LNCAP (cell line): ENCODE data around the gene LEKR1.

Source experiments
- CTCF ChIP-seq: fragments of 450-650 bp; IDR thresholded peaks from 2 replicates; pipeline ENCODE4 v1.5.1; 2017; ENCODE audit warnings: mild to moderate bottlenecking

The LEKR1 gene

DNA sequence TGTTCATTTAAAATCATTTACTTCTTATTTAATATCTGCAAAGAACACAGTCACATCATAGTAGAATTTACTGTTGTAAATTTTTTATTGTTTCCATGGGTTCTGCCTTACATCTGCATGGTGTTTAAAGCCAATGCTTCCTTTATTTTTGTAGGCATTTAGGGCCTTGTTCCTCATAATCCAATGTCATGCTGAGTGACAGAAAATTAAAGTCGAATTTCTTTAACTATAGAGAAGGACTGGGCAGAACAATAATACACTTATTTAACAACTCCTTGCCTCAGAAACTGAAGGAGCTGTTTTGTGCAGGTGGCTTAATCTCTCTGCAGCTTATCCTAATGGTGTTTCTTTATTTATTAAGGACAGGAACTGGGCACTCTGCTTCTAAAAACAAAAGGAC is 149.6 kb downstream of the LEKR1 start:
- no peak for TF ChIP-seq CTCF

- no peak for TF ChIP-seq CTCF
Measured at GRCh38 chr3:156976933-156977332, 150.8 kb downstream of the LEKR1 start.

GRCh38 chr3:156978481-156978961 is 152.4 kb downstream of the LEKR1 start:
- TF ChIP-seq CTCF, result no peak

DNA sequence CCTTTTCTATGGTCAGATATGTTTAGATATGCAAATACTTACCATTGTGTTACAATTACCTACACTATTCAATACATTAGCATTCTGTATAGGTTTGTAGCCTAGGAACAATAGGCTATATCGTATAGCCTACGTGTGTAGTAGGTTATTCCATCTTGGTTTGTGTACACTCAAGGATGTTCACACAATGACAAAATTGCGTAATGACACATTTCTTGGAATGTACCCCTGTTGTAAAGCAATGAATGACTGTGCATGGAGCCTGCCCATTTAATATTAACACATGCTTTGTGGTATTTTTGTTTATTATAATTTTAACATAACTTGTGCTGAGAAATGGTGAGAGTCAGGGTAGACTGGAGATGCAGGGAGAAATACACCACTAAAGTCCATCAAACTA is 154.9 kb downstream of the LEKR1 start:
- no peak for TF ChIP-seq CTCF

DNA sequence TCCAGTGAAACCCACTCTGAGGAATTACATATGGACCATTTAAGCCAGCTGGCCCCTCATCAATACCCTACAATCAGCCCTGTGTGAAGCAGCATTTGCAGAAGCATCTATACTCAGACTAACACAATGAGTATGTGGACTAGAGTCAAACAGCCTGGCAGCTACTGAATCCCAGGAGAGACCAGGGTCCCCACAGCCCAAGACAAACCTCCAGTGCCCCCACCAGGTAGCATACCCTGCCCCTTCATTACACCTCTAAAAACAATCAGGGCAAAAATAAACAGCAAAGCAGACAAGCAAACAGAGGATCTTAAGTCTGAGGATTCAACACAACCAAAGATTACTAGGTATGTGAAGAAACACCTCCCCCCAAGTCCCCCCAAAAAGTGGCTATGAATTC is 157.4 kb downstream of the LEKR1 start:
- TF ChIP-seq CTCF, result no peak

GRCh38 chr3:156985711-156986110 is 159.6 kb downstream of the LEKR1 start:
- no peak for TF ChIP-seq CTCF

DNA sequence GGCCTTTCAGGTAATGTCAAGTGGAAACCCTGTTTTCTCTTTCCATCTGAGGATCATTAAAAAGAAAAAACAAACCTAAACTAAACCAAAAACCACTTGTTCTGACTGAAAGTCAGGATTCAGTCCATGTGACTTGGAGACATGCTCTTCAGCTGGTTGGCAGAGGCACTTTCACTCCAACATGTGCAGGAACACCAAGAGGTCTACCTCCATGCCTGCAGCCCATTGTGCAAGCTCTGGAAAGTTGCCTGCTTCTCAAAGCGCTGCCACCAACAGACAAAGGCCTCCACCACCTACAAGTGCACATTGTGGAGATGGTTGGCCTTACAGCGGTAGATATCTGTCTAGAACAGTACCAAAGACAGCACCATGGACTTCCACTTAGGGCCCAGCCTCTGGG is 161.8 kb downstream of the LEKR1 start:
- no peak for TF ChIP-seq CTCF

- no peak for TF ChIP-seq CTCF
Measured at GRCh38 chr3:156997351-156997750, 171.2 kb downstream of the LEKR1 start.
